Panc1 (cell line): Measurements from ENCODE around the gene LRBA. TPM values are rescaled to one million over a fixed set of nuclear protein-coding genes. Genes with fewer than 3 reads are reported as not detected.

Experiments
- ATAC-seq: fragments of 200-7000 bp; cut with Tn5 transposase; 2 replicates; pipeline ENCODE4 v1.9.1; 2020; ENCODE audit warnings: mild to moderate bottlenecking, moderate library complexity
- BruUV-seq: library from RNA; stranded (reverse); fragments of 400-500 nt; replicated peaks from 2 replicates; lab custom pipeline; 2021; lab: Mats Ljungman, UMichigan
- CTCF ChIA-PET: fragments of 300-600 bp; sonication (Branson Sonifier 250); formaldehyde crosslinking; loops from one replicate; lab custom pipeline; 2022; ENCODE audit warnings: antibody characterized with exemption; lab: Charles Lee
- POLR2A ChIA-PET: fragments of 300-600 bp; sonication (Branson Sonifier 250); formaldehyde crosslinking; loops from one replicate; lab custom pipeline; 2022; ENCODE audit warnings: antibody characterized with exemption; lab: Charles Lee
- DNase-seq: peaks from one replicate; pipeline ENCODE4 v3.0.0-alpha.2; 2010; ENCODE audit warnings: low read depth, low spot score
- H3K27ac ChIP-seq: 2 replicates; pipeline ENCODE4 v1.5.1; 2011; ENCODE audit warnings: mild to moderate bottlenecking, low read length, inconsistent platforms
- H3K27me3 ChIP-seq: fragments of 200-500 bp; sonication (Bioruptor generic); 2 replicates; pipeline ENCODE4 v1.6.0; 2014; ENCODE audit warnings: low read length, inconsistent platforms; ENCODE audit not compliant: control insufficient read depth, insufficient read depth
- H3K36me3 ChIP-seq: fragments of 200-500 bp; sonication (Bioruptor generic); 2 replicates; pipeline ENCODE4 v1.5.1; 2014; ENCODE audit warnings: inconsistent platforms, mild to moderate bottlenecking, low read length, moderate library complexity; ENCODE audit not compliant: control insufficient read depth, insufficient read depth
- H3K4me1 ChIP-seq: 2 replicates; pipeline ENCODE4 v1.5.1; 2011; ENCODE audit warnings: inconsistent platforms, mild to moderate bottlenecking, low read length, moderate library complexity; ENCODE audit not compliant: control insufficient read depth, insufficient read depth
- H3K4me3 ChIP-seq, 2 experiments: 2 replicates each; pipeline ENCODE4 v1.5.1; 2011 to 2012; ENCODE audit warnings: low read depth in 2 of 2, low read length in 2 of 2, mild to moderate bottlenecking in 2 of 2, inconsistent platforms in 1 of 2, moderate library complexity in 1 of 2
- H3K9me3 ChIP-seq: fragments of 200-500 bp; sonication (Bioruptor generic); 2 replicates; pipeline ENCODE4 v1.5.1; 2014; ENCODE audit warnings: low read depth, mild to moderate bottlenecking, inconsistent platforms, low read length, moderate library complexity; ENCODE audit not compliant: control insufficient read depth, insufficient read depth
- POLR2AphosphoS5 ChIP-seq: IDR thresholded peaks from 2 replicates; pipeline ENCODE4 v1.6.1; 2012; ENCODE audit warnings: mild to moderate bottlenecking, low read depth, low read length, moderate library complexity
- SIN3A ChIP-seq: IDR thresholded peaks from 2 replicates; pipeline ENCODE4 v1.6.1; 2012; ENCODE audit warnings: low read depth, mild to moderate bottlenecking, low read length, moderate library complexity, borderline replicate concordance; ENCODE audit not compliant: insufficient read depth
- TCF7L2 ChIP-seq: IDR thresholded peaks from 2 replicates; pipeline ENCODE4 v1.6.1; 2011; ENCODE audit warnings: mild to moderate bottlenecking, low read depth, low read length, inconsistent platforms
- in situ Hi-C: cut with HindIII; loops from 2 replicates; pipeline ENCODE4 v1.10.0; 2016; ENCODE audit warnings: low sequenced_read_pairs, low pct_unique_long_range_greater_than_20kb
- intact Hi-C: fragments of 100-400 bp; cut with micrococcal nuclease; formaldehyde crosslinking; loops from one replicate; pipeline ENCODE4 v1.10.0; 2022; ENCODE audit not compliant: unreplicated experiment
- total RNA-seq: library from RNA; stranded (reverse); gene quantifications from one replicate; pipeline ENCODE4 v1.2.1, GENCODE V29; 2021; ENCODE audit not compliant: unreplicated experiment
- TF ChIP-seq, protein P1 (sequence below), 2 experiments: IDR thresholded peaks; 2 replicates each; pipeline ENCODE4 v1.6.1; 2011 to 2012; ENCODE audit warnings: low read depth in 2 of 2, control low read depth in 1 of 2, low read length in 1 of 2, mild to moderate bottlenecking in 1 of 2, moderate library complexity in 1 of 2; ENCODE audit not compliant: insufficient read depth in 1 of 2
- TF ChIP-seq, protein P2 (sequence below): fragments of 450-650 bp; IDR thresholded peaks from 2 replicates; pipeline ENCODE4 v1.5.1; 2017; ENCODE audit warnings: mild to moderate bottlenecking

Gene LRBA
- total RNA-seq, 1 experiment from 2014 or later: 26.4 TPM

DNA sequence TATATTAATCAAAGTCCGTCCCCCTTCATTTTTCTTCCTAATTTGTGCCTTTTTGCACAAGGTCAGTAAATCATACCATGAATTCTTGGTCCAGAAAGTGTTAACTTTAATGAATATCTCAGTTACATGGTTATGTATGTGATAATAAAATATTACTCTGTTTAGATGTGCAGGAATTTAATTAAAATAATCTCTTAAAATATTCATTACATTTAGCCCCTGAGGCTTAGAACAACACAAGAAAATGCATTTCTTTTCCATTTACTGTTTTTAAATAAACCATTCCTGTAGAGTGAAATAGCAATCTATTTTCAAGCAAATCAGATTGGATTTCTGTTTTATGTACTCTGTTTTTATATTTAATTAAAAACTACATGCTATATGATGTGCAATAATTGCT lies 415.5 kb downstream of the LRBA start:
- H3K9me3 ChIP-seq: no peaks in the 10 kb centered on the region
- no peaks in the 10 kb centered on the region; the same call in 1 of the 2 replicates for H3K36me3 ChIP-seq
- no peaks in the 10 kb centered on the region for H3K4me1 ChIP-seq
- ATAC-seq (no peak), DNase-seq (no peak)
- in situ Hi-C loops: no loop called here
- TF ChIP-seq SIN3A (no peak), POLR2AphosphoS5 (no peak), TCF7L2 (no peak)
- TF ChIP-seq, protein P1, sequence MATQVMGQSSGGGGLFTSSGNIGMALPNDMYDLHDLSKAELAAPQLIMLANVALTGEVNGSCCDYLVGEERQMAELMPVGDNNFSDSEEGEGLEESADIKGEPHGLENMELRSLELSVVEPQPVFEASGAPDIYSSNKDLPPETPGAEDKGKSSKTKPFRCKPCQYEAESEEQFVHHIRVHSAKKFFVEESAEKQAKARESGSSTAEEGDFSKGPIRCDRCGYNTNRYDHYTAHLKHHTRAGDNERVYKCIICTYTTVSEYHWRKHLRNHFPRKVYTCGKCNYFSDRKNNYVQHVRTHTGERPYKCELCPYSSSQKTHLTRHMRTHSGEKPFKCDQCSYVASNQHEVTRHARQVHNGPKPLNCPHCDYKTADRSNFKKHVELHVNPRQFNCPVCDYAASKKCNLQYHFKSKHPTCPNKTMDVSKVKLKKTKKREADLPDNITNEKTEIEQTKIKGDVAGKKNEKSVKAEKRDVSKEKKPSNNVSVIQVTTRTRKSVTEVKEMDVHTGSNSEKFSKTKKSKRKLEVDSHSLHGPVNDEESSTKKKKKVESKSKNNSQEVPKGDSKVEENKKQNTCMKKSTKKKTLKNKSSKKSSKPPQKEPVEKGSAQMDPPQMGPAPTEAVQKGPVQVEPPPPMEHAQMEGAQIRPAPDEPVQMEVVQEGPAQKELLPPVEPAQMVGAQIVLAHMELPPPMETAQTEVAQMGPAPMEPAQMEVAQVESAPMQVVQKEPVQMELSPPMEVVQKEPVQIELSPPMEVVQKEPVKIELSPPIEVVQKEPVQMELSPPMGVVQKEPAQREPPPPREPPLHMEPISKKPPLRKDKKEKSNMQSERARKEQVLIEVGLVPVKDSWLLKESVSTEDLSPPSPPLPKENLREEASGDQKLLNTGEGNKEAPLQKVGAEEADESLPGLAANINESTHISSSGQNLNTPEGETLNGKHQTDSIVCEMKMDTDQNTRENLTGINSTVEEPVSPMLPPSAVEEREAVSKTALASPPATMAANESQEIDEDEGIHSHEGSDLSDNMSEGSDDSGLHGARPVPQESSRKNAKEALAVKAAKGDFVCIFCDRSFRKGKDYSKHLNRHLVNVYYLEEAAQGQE (IDR thresholded peaks at IDR 0.05; ENCODE audit: insufficient read depth in 1 of 2, low read depth in 2 of 2, low read length in 1 of 2): no peak
- TF ChIP-seq, protein P2, sequence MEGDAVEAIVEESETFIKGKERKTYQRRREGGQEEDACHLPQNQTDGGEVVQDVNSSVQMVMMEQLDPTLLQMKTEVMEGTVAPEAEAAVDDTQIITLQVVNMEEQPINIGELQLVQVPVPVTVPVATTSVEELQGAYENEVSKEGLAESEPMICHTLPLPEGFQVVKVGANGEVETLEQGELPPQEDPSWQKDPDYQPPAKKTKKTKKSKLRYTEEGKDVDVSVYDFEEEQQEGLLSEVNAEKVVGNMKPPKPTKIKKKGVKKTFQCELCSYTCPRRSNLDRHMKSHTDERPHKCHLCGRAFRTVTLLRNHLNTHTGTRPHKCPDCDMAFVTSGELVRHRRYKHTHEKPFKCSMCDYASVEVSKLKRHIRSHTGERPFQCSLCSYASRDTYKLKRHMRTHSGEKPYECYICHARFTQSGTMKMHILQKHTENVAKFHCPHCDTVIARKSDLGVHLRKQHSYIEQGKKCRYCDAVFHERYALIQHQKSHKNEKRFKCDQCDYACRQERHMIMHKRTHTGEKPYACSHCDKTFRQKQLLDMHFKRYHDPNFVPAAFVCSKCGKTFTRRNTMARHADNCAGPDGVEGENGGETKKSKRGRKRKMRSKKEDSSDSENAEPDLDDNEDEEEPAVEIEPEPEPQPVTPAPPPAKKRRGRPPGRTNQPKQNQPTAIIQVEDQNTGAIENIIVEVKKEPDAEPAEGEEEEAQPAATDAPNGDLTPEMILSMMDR: no peak
- no peak overlapping the region for H3K27ac ChIP-seq
- ChIA-PET CTCF (no interaction called here), POLR2A (no interaction called here)
- no TSS peak for BruUV-seq
- H3K27me3 ChIP-seq: no peaks in the 10 kb centered on the region
- no peak overlapping the region for H3K4me3 ChIP-seq
- intact Hi-C loops: no loop called here

DNA sequence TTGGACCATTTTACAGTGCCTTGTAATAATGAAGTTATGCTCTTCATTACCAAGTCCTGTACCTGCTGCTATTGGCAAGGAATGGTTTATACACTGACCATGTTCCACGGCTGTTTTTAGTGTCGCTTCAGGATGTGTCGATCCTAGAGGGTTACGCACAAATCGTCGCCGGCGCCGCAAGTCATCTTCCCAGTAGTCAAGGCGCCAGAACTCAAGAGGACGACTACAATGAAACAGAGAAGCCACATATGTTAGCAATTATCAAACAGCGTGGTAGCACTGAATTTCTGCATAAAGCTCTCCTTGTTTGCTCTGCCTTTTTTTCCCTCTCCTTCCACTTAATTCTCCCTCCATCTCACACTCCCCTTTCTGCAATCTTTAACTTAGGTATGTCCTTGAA lies 416.2 kb downstream of the LRBA start:
- Histone ChIP-seq H3K36me3 (no peaks in the 10 kb centered on the region; the same call in 1 of the 2 replicates), H3K27me3 (no peaks in the 10 kb centered on the region), H3K9me3 (no peaks in the 10 kb centered on the region), H3K4me1 (no peaks in the 10 kb centered on the region), H3K4me3 (no peak overlapping the region), H3K27ac (no peak overlapping the region)
- no TSS peak for BruUV-seq
- no peak for DNase-seq
- TF ChIP-seq, protein P2: no peak
- TF ChIP-seq, protein P1 (IDR thresholded peaks at IDR 0.05; ENCODE audit: insufficient read depth in 1 of 2, low read depth in 2 of 2, low read length in 1 of 2): no peak
- TF ChIP-seq TCF7L2 (no peak), SIN3A (no peak), POLR2AphosphoS5 (no peak)
- no peak for ATAC-seq
- intact Hi-C loops (no loop called here), in situ Hi-C loops (no loop called here)
- ChIA-PET POLR2A (no interaction called here), CTCF (no interaction called here)
